ENCODE data around the gene NCOA6. TPM values are rescaled to one million over a fixed set of nuclear protein-coding genes. Genes with fewer than 3 reads are reported as not detected.

NCOA6 gene
- total and polyA plus RNA-seq, 2 of the 4 experiments (the other 2 are of a cell fraction): 3.6 to 13.1 TPM

- no TSS peak for BruUV-seq (replicated peaks)
- Histone ChIP-seq H2BK5ac (ENCODE audit: low read depth, low read length, poor library complexity, severe bottlenecking) (peak overlapping the region; percentile 6), H3K9ac (ENCODE audit: low read depth, low read length) (no peak overlapping the region), H3K4me1 (ENCODE audit: control insufficient read depth, insufficient read depth, low read length) (peaks cover 1% of the 10 kb centered on the region), H3K4me2 (ENCODE audit: low read depth, low read length) (no peak overlapping the region), H4K20me1 (ENCODE audit: insufficient read depth, low read length) (peaks cover 79% of the 10 kb centered on the region), H3K4ac (ENCODE audit: low read depth, low read length) (no peak overlapping the region), H2BK15ac (ENCODE audit: low read depth, low read length) (no peak overlapping the region), H3K36me3 (ENCODE audit: control insufficient read depth, insufficient read depth, low read length) (no peaks in the 10 kb centered on the region), H3K14ac (replicated peaks; ENCODE audit: low read depth, low read length) (peak overlapping the region; percentile 63; the same call in 1 of the 2 replicates), H3K79me1 (ENCODE audit: low read depth in 1 of 2, low read length in 2 of 2) (peaks cover 38 to 87% of the 10 kb centered on the region in 2 experiments), H4K5ac (ENCODE audit: low read depth, low read length) (no peak overlapping the region), H2AK5ac (ENCODE audit: low read depth, low read length) (no peak overlapping the region), H4K91ac (ENCODE audit: insufficient read depth, low read depth, low read length) (no peak overlapping the region), H3K9me3 (ENCODE audit: control insufficient read depth, insufficient read depth, low read length) (no peaks in the 10 kb centered on the region), H2BK120ac (ENCODE audit: low read depth, low read length) (no peak overlapping the region), H4K8ac (ENCODE audit: low read depth in 2 of 2, low read length in 2 of 2) (no peak overlapping the region), H3K4me3 (ENCODE audit: insufficient read depth, low read depth, low read length) (no peak overlapping the region), H3K23ac (ENCODE audit: low read depth, low read length) (no peak overlapping the region), H2AFZ (replicated peaks; ENCODE audit: low read length, poor library complexity) (no peak overlapping the region), H2AK9ac (replicated peaks; ENCODE audit: low read depth, low read length, poor library complexity) (no peak overlapping the region), H3K27me3 (ENCODE audit: control insufficient read depth, insufficient read depth, low read length) (no peaks in the 10 kb centered on the region), H3K27ac (ENCODE audit: insufficient read depth, low read length) (no peak overlapping the region), H3K18ac (ENCODE audit: low read depth, low read length) (no peak overlapping the region), H2BK20ac (ENCODE audit: low read depth, low read length) (no peak overlapping the region), H3K56ac (ENCODE audit: extremely low read depth, insufficient read depth, low read length) (no peak overlapping the region), H3K9me1 (ENCODE audit: insufficient read depth, low read length) (peaks cover 35% of the 10 kb centered on the region)
- DNase-seq (no peak), ATAC-seq (ENCODE audit: low read depth) (no peak)
- intact Hi-C loops (cut with micrococcal nuclease) (no loop called here), in situ Hi-C loops (cut with MboI; ENCODE audit: low sequenced_read_pairs) (no loop called here), dilution Hi-C loops (cut with HindIII; ENCODE audit: low sequenced_read_pairs, unreplicated experiment) (no loop called here)
- ChIA-PET POLR2A (ENCODE audit: unreplicated experiment) (interaction anchor here (0.6 to 0.7 kb wide), 2 partner anchors 30 to 372 kb away, joined by 3 to 8 read pairs; no protein-coding TSS in a partner anchor), CTCF (no interaction called here)
- 100% methylated on average over 1 of the region's 8 CpGs; no CpG with 5 or more reads in 1 of the 2 experiments for WGBS, 2 experiments (ENCODE audit: extremely low coverage in 2 of 2, insufficient read length in 1 of 2)
- TF ChIP-seq CTCF (conservative IDR thresholded peaks at IDR 0.05; ENCODE audit: low read depth, low read length): no peak
- TF ChIP-seq RAD21 (IDR thresholded peaks at IDR 0.05; ENCODE audit: low read length): no peak
- TF ChIP-seq MAZ (IDR thresholded peaks at IDR 0.05; ENCODE audit: borderline replicate concordance, low read depth, low read length): no peak
- no peak for TF ChIP-seq MXI1 (IDR thresholded peaks at IDR 0.05; ENCODE audit: borderline replicate concordance, low read depth, low read length)
- TF ChIP-seq POLR2A (IDR thresholded peaks at IDR 0.05; ENCODE audit: low read depth, low read length): no peak
- TF ChIP-seq ELK1 (IDR thresholded peaks at IDR 0.05; ENCODE audit: borderline replicate concordance, low read depth, low read length): no peak
- TF ChIP-seq SMC3 (IDR thresholded peaks at IDR 0.05; ENCODE audit: low read depth, low read length): no peak
- TF ChIP-seq FOS (IDR thresholded peaks at IDR 0.05; ENCODE audit: low read depth, low read length): no peak
- no peak for TF ChIP-seq USF2 (IDR thresholded peaks at IDR 0.05; ENCODE audit: low read depth, low read length)
- no peak for TF ChIP-seq NFE2L2 (IDR thresholded peaks at IDR 0.05; ENCODE audit: low read depth, low read length)
- no peak for TF ChIP-seq RFX5 (IDR thresholded peaks at IDR 0.05; ENCODE audit: low read depth, low read length)
- TF ChIP-seq CHD1 (IDR thresholded peaks at IDR 0.05; ENCODE audit: low read depth, low read length): no peak
- TF ChIP-seq CEBPB (IDR thresholded peaks at IDR 0.05; ENCODE audit: low read depth, low read length): no peak
- TF ChIP-seq BHLHE40 (IDR thresholded peaks at IDR 0.05; ENCODE audit: low read depth, low read length): no peak
- TF ChIP-seq MAFK (IDR thresholded peaks at IDR 0.05; ENCODE audit: low read depth, low read length): no peak
Measured at GRCh38 chr20:34820805-34821578, 4.5 kb downstream of the NCOA6 start.
